A673 (cell line): ENCODE results near the gene TMEM131L. TPM values are rescaled to one million over a fixed set of nuclear protein-coding genes. Genes with fewer than 3 reads are reported as not detected.

Experiments
- BruUV-seq: library from RNA; stranded (reverse); fragments of 400-500 nt; replicated peaks from 2 replicates; lab custom pipeline; 2021; lab: Mats Ljungman, UMichigan
- CTCF ChIA-PET: fragments of 300-600 bp; sonication (Branson Sonifier 250); formaldehyde crosslinking; loops from one replicate; lab custom pipeline; 2022; ENCODE audit warnings: antibody characterized with exemption; lab: Charles Lee
- POLR2A ChIA-PET: fragments of 300-600 bp; sonication (Branson Sonifier 250); formaldehyde crosslinking; loops from one replicate; lab custom pipeline; 2022; ENCODE audit warnings: antibody characterized with exemption; ENCODE audit not compliant: low non-redundant PET; lab: Charles Lee
- DNase-seq: peaks from one replicate; pipeline ENCODE4 v3.0.0-alpha.2; 2015; ENCODE audit warnings: low spot score
- H3K27ac ChIP-seq: fragments of 200-600 bp; sonication (generic); 2 replicates; pipeline ENCODE4 v1.5.1; 2016; ENCODE audit warnings: mixed run types, low read depth, mild to moderate bottlenecking, mixed read lengths, antibody characterized with exemption, low read length; ENCODE audit not compliant: poor library complexity, severe bottlenecking
- H3K27me3 ChIP-seq: fragments of 200-600 bp; sonication (generic); replicated peaks from 2 replicates; pipeline ENCODE4 v1.6.1; 2017; ENCODE audit warnings: mixed run types, low read depth, mild to moderate bottlenecking, mixed read lengths, antibody characterized with exemption, low read length; ENCODE audit not compliant: insufficient read depth, poor library complexity
- H3K36me3 ChIP-seq: fragments of 200-600 bp; sonication (generic); 2 replicates; pipeline ENCODE4 v1.6.1; 2016; ENCODE audit warnings: mixed run types, mild to moderate bottlenecking, mixed read lengths, antibody characterized with exemption, low read length; ENCODE audit not compliant: insufficient read depth, poor library complexity, severe bottlenecking
- H3K4me1 ChIP-seq: fragments of 200-600 bp; sonication (generic); 2 replicates; pipeline ENCODE4 v1.6.1; 2017; ENCODE audit warnings: mixed run types, mild to moderate bottlenecking, mixed read lengths, antibody characterized with exemption, low read length; ENCODE audit not compliant: insufficient read depth, poor library complexity, severe bottlenecking
- H3K4me3 ChIP-seq: fragments of 200-600 bp; sonication (generic); 2 replicates; pipeline ENCODE4 v1.5.1; 2016; ENCODE audit warnings: low read depth, mixed run types, mild to moderate bottlenecking, mixed read lengths, low read length; ENCODE audit not compliant: poor library complexity, severe bottlenecking
- H3K9me3 ChIP-seq: fragments of 200-600 bp; sonication (generic); 2 replicates; pipeline ENCODE4 v1.6.1; 2016; ENCODE audit warnings: mixed run types, low read depth, mild to moderate bottlenecking, mixed read lengths, antibody characterized with exemption, low read length; ENCODE audit not compliant: poor library complexity, severe bottlenecking
- CTCF ChIP-seq: fragments of 300-800, 200-600 bp; sonication (generic); conservative IDR thresholded peaks from 2 replicates; pipeline ENCODE4 v1.5.1; 2017; ENCODE audit warnings: low read depth, mild to moderate bottlenecking, antibody characterized with exemption, low read length, moderate library complexity, mixed read lengths
- EZH2 ChIP-seq: fragments of 200-600 bp; sonication (generic); IDR thresholded peaks from 2 replicates; pipeline ENCODE4 v1.6.1; 2017; ENCODE audit warnings: borderline replicate concordance, low read depth, mild to moderate bottlenecking, mixed read lengths, antibody characterized with exemption, low read length; ENCODE audit not compliant: poor library complexity, severe bottlenecking
- intact Hi-C: fragments of 100-400 bp; cut with micrococcal nuclease; formaldehyde crosslinking; loops from one replicate; pipeline ENCODE4 v1.10.0; 2022; ENCODE audit not compliant: unreplicated experiment
- total RNA-seq: library from RNA; stranded (reverse); gene quantifications from 2 replicates; pipeline ENCODE4 v1.2.3, GENCODE V29; 2021

Gene TMEM131L
- total RNA-seq, 1 experiment from 2014 or later = 18.4 TPM

GRCh38 chr4:153571006-153571545 lies 104.9 kb downstream of the TMEM131L start:
- no peak for DNase-seq
- Histone ChIP-seq H3K9me3 (no peaks in the 10 kb centered on the region), H3K36me3 (no peaks in the 10 kb centered on the region), H3K27ac (no peak overlapping the region), H3K4me1 (peaks cover 13% of the 10 kb centered on the region), H3K27me3 (no peaks in the 10 kb centered on the region), H3K4me3 (no peak overlapping the region)
- TF ChIP-seq CTCF (no peak), EZH2 (no peak)
- BruUV-seq = no TSS peak
- ChIA-PET CTCF (interaction anchor here (0.7 kb wide), 1 partner anchor 229 kb away, joined by 3 read pairs; no protein-coding TSS in a partner anchor), POLR2A (no interaction called here)
- intact Hi-C loops = loop anchor here (10.0 kb wide), 1 partner anchor 106 kb away; the partner anchor contains the start of gene TMEM131L

DNA sequence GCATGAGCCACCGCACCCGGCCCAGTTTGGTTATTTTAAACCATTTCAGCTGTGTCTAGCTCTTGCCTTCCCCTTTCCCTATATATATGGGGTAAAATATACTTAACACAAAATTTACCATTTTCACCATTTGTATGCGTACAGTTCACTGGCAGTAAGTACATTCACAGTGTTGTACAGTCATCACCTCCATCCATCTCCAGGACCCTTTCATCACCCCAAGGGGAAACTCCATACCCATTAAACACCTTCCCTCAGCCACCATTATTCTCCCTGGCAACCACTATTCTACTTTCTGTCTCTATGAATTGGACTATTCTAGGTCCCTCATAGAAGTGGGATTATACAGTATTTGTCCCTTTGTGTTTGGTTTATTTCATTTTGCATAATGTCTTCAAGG lies 106.4 kb downstream of the TMEM131L start:
- Histone ChIP-seq H3K9me3 (no peaks in the 10 kb centered on the region), H3K4me3 (no peak overlapping the region), H3K27ac (no peak overlapping the region), H3K36me3 (no peaks in the 10 kb centered on the region), H3K27me3 (no peaks in the 10 kb centered on the region), H3K4me1 (peaks cover 18% of the 10 kb centered on the region)
- TF ChIP-seq CTCF (no peak), EZH2 (no peak)
- intact Hi-C loops = loop anchor here (10.0 kb wide), 1 partner anchor 108 kb away; the partner anchor contains the start of gene TMEM131L
- POLR2A ChIA-PET = no interaction called here
- CTCF ChIA-PET = no interaction called here
- no TSS peak for BruUV-seq
- no peak for DNase-seq

DNA sequence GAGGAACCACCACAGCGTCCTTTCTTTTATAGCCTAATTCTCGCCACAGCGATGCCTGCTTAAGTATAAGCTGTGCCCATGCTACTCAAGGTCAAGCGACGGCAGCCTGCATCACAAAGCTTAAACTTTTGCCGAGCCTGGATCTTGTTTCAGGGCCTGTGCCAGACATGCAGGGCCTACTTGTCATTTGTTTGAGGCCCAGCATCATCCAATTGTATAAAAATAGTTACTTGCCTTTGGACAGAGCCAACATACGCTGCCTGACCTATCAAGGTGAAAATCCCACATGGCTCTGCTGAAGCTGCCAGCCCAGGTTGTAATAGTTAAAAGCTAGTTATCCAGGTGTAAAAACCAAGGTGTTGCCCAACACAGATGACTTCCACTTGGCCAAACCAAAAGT lies 107.1 kb downstream of the TMEM131L start:
- peaks cover 18% of the 10 kb centered on the region for H3K4me1 ChIP-seq
- BruUV-seq = no TSS peak
- H3K4me3 ChIP-seq = no peak overlapping the region
- H3K27me3 ChIP-seq = no peaks in the 10 kb centered on the region
- H3K36me3 ChIP-seq = no peaks in the 10 kb centered on the region
- TF ChIP-seq EZH2 = no peak
- TF ChIP-seq CTCF = no peak
- CTCF ChIA-PET = interaction anchor here (1.5 to 1.9 kb wide), 2 partner anchors 140 to 227 kb away, joined by 20 to 25 read pairs; no protein-coding TSS in a partner anchor
- intact Hi-C loops = loop anchor here (10.0 kb wide), 1 partner anchor 108 kb away; the partner anchor contains the start of gene TMEM131L
- H3K9me3 ChIP-seq = no peaks in the 10 kb centered on the region
- POLR2A ChIA-PET = no interaction called here
- H3K27ac ChIP-seq = no peak overlapping the region
- DNase-seq = no peak
